ENCODE data around the gene ACOX2. TPM values are rescaled to one million over a fixed set of nuclear protein-coding genes. Genes with fewer than 3 reads are reported as not detected.

ACOX2 gene
- total RNA-seq, 1 experiment from 2014 or later, result 12.8 TPM

GRCh38 chr3:58570851-58571250 is 33.9 kb upstream of the ACOX2 start (continued):
- no peak for TF ChIP-seq RAD21 (IDR thresholded peaks at IDR 0.05; ENCODE audit: low read depth)
- TF ChIP-seq POLR2AphosphoS5 (IDR thresholded peaks at IDR 0.05; ENCODE audit: low read depth, low read length), result no peak

- Histone ChIP-seq H3K4me1 (ENCODE audit: control insufficient read depth in 1 of 2, insufficient read depth in 2 of 2, low read length in 2 of 2) (peaks cover 0 to 18% of the 10 kb centered on the region in 2 experiments; a peak in 3 of 4 replicates), H3K27ac (ENCODE audit: low read depth, low read length) (no peak overlapping the region), H3K9me3 (ENCODE audit: control insufficient read depth in 1 of 2, insufficient read depth in 1 of 2, low read depth in 1 of 2, low read length in 2 of 2) (no peaks in the 10 kb centered on the region), H3K9me2 (ENCODE audit: insufficient read depth) (no peaks in the 10 kb centered on the region), H3K4me2 (ENCODE audit: low read length) (no peak overlapping the region), H3K4me3 (replicated peaks in 1 of 2; ENCODE audit: low read depth in 1 of 2, low read length in 2 of 2) (no peak overlapping the region), H2AFZ (ENCODE audit: low read depth, low read length, poor library complexity, severe bottlenecking) (no peak overlapping the region), H3K36me3 (ENCODE audit: control insufficient read depth in 1 of 2, insufficient read depth in 2 of 2, low read length in 2 of 2) (no peaks in the 10 kb centered on the region), H4K20me1 (ENCODE audit: insufficient read depth) (no peaks in the 10 kb centered on the region), H3K79me2 (ENCODE audit: insufficient read depth, low read length) (no peaks in the 10 kb centered on the region), H3K27me3 (ENCODE audit: insufficient read depth, low read length) (no peaks in the 10 kb centered on the region), H3K9ac (ENCODE audit: low read length) (no peak overlapping the region)
- intact Hi-C loops (cut with micrococcal nuclease), result no loop called here
- POLR2A ChIA-PET, result no interaction called here
- RAD21 ChIA-PET (ENCODE audit: low non-redundant PET in 1 of 2, low total read pairs in 2 of 2, uncharacterized antibody in 2 of 2, unreplicated experiment in 2 of 2), result interaction anchor here (1.0 to 1.4 kb wide), 2 partner anchors 61 kb away, joined by 4 read pairs; no protein-coding TSS in a partner anchor
- ATAC-seq (no peak), DNase-seq (ENCODE audit: low read depth, low spot score) (no peak)
- TF ChIP-seq SP1 (IDR thresholded peaks at IDR 0.05; ENCODE audit: low read depth), result no peak
- TF ChIP-seq ZNF274 (IDR thresholded peaks at IDR 0.05; ENCODE audit: low read depth, low read length), result no peak
- no peak for TF ChIP-seq JUND (IDR thresholded peaks at IDR 0.05)
- no peak for TF ChIP-seq EGR1 (IDR thresholded peaks at IDR 0.05; ENCODE audit: low read depth)
- no peak for TF ChIP-seq ZFX (IDR thresholded peaks at IDR 0.05)
- no peak for TF ChIP-seq SIN3A (IDR thresholded peaks at IDR 0.05; ENCODE audit: low read depth)
- no peak for TF ChIP-seq POLR2AphosphoS5 (IDR thresholded peaks at IDR 0.05; ENCODE audit: low read depth, low read length)
- no peak for TF ChIP-seq CTCF (IDR thresholded peaks at IDR 0.05 in 2 of 3, conservative IDR thresholded peaks at IDR 0.05 in 1 of 3; ENCODE audit: borderline replicate concordance in 1 of 3, insufficient read depth in 1 of 3, low read depth in 2 of 3, low read length in 2 of 3)
- TF ChIP-seq ELF1 (IDR thresholded peaks at IDR 0.05; ENCODE audit: borderline replicate concordance, low read depth), result no peak
- no peak for TF ChIP-seq ATF3 (IDR thresholded peaks at IDR 0.05)
- no peak for TF ChIP-seq EZH2phosphoT487 (IDR thresholded peaks at IDR 0.05; ENCODE audit: borderline replicate concordance)
- BruUV-seq (replicated peaks), result no TSS peak
- CTCF ChIA-PET, result interaction anchor here (1.0 to 3.7 kb wide), 7 partner anchors 10 to 263 kb away, joined by 3 to 53 read pairs (median 5); partner anchors contain the start of genes HTD2 and RPP14
Observed at GRCh38 chr3:58569287-58570001, 32.5 kb upstream of the ACOX2 start.
